Loucy (cell line): ENCODE results near the gene FAM222A.

Source experiments
- EZH2phosphoT487 ChIP-seq: fragments of 200-600 bp; IDR thresholded peaks from 2 replicates; pipeline ENCODE4 v1.6.1; 2018; ENCODE audit warnings: antibody characterized with exemption, mild to moderate bottlenecking, moderate library complexity, borderline replicate concordance
- TF ChIP-seq, protein P1 (sequence below): fragments of 200-600 bp; sonication (generic); conservative IDR thresholded peaks from 2 replicates; pipeline ENCODE4 v1.5.1; 2014; ENCODE audit warnings: mild to moderate bottlenecking, antibody characterized with exemption, low read length

DNA sequence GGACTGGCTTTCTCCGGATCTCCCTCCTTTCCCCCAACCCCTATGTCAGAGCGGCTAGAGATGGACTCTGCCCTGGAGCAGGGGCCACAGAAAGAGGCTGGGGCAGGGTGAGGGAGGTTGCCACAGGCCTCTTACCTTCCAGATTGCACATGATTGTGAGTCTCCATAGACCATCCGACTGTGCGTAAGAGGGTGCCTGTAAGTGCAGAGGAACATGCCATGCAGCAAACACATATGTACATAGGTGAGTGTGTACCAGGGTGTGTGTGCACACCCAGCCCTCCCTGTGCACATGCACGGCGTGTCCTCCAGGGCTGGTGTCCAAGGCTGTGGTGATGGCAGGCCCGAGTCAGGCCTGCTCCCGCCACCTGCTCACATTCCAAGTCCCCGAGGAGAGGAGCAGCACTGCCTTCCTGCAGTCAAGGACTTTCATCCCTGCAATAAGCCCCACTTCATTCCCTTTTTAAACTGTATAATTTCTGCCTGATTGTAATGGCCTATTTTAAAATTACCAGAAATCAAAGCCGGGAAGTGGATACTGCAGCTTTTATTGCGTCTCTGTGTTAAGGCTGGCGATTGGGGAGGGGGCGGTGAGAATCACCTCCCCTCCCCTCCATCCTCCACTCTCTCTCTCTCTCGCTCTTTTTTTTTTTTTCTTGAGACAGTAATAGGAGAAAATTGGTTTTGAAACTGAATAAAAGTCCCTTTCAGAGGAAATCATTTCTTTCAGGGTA, 28.5 kb downstream of the FAM222A start:
- TF ChIP-seq, protein P1, sequence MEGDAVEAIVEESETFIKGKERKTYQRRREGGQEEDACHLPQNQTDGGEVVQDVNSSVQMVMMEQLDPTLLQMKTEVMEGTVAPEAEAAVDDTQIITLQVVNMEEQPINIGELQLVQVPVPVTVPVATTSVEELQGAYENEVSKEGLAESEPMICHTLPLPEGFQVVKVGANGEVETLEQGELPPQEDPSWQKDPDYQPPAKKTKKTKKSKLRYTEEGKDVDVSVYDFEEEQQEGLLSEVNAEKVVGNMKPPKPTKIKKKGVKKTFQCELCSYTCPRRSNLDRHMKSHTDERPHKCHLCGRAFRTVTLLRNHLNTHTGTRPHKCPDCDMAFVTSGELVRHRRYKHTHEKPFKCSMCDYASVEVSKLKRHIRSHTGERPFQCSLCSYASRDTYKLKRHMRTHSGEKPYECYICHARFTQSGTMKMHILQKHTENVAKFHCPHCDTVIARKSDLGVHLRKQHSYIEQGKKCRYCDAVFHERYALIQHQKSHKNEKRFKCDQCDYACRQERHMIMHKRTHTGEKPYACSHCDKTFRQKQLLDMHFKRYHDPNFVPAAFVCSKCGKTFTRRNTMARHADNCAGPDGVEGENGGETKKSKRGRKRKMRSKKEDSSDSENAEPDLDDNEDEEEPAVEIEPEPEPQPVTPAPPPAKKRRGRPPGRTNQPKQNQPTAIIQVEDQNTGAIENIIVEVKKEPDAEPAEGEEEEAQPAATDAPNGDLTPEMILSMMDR: no peak
- no peak for TF ChIP-seq EZH2phosphoT487
